Measurements from ENCODE around the gene SHC2.

Gene SHC2

DNA sequence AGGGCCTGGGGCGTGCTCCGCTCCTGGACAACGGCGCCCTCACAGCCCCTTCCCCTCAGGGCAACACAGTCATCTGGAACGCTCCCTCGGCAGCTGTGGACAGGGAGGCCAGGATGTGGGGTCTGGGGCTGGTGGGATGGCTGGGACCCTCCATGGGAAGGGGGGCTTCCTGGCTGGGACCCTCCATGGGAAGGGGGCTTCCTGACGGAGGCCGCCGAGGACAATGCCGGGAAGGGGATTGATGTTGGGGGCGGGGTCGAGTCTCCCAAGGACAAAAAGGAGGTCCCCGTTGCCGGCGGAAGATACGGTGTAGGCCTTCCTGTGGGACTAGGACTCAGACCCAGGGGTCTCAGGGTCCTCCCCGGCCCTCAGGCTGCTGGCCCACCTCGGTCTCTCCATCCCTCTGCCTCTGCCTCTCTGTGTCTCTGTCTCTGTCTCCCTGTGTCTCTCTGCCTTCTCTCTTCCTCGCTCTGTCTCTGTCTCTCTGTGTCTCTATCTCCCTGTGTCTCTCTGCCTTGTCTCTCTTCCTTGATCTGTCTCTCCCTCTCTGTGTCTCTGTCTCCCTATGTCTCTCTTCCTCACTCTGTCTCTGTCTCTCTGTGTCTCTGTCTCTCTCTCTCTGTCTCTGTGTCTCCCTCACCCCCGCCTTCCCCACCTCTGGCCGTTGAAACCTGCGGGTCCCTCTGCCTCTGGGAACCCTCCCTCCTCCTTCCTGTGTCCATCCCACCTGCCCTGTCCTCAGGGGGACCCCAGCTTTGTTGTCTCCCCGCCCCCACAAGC is 32.7 kb upstream of the SHC2 start:
- H3K27ac ChIP-seq (ENCODE audit: low read depth, low read length, poor library complexity, severe bottlenecking) = no peak overlapping the region
- H3K4me1 ChIP-seq (ENCODE audit: insufficient read depth, low read length, severe bottlenecking) = peaks cover 8% of the 10 kb centered on the region
- no peaks in the 10 kb centered on the region for H3K9me3 ChIP-seq (ENCODE audit: low read length)
- no peak for TF ChIP-seq EZH2 (IDR thresholded peaks at IDR 0.05; ENCODE audit: borderline replicate concordance, low read length)
- TF ChIP-seq, protein P1, sequence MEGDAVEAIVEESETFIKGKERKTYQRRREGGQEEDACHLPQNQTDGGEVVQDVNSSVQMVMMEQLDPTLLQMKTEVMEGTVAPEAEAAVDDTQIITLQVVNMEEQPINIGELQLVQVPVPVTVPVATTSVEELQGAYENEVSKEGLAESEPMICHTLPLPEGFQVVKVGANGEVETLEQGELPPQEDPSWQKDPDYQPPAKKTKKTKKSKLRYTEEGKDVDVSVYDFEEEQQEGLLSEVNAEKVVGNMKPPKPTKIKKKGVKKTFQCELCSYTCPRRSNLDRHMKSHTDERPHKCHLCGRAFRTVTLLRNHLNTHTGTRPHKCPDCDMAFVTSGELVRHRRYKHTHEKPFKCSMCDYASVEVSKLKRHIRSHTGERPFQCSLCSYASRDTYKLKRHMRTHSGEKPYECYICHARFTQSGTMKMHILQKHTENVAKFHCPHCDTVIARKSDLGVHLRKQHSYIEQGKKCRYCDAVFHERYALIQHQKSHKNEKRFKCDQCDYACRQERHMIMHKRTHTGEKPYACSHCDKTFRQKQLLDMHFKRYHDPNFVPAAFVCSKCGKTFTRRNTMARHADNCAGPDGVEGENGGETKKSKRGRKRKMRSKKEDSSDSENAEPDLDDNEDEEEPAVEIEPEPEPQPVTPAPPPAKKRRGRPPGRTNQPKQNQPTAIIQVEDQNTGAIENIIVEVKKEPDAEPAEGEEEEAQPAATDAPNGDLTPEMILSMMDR (IDR thresholded peaks at IDR 0.05; ENCODE audit: low read length) = no peak
- H3K9ac ChIP-seq (ENCODE audit: low read length) = no peak overlapping the region
- no peaks in the 10 kb centered on the region for H3K27me3 ChIP-seq (ENCODE audit: insufficient read depth, low read length)
- H3K4me2 ChIP-seq (ENCODE audit: low read length) = no peak overlapping the region
- no peaks in the 10 kb centered on the region for H3K9me2 ChIP-seq (ENCODE audit: low read depth, low read length)
- H4K20me1 ChIP-seq (ENCODE audit: insufficient read depth, low read length) = no peaks in the 10 kb centered on the region
- H3K4me3 ChIP-seq (ENCODE audit: low read depth, low read length, poor library complexity, severe bottlenecking) = no peak overlapping the region
- H3K36me3 ChIP-seq (ENCODE audit: insufficient read depth, low read length) = no peaks in the 10 kb centered on the region
- H2AFZ ChIP-seq (ENCODE audit: low read length) = no peak overlapping the region
- no peaks in the 10 kb centered on the region for H3K79me2 ChIP-seq (ENCODE audit: insufficient read depth, low read length)
- H3F3A ChIP-seq (ENCODE audit: insufficient read depth, low read length) = no peaks in the 10 kb centered on the region

DNA sequence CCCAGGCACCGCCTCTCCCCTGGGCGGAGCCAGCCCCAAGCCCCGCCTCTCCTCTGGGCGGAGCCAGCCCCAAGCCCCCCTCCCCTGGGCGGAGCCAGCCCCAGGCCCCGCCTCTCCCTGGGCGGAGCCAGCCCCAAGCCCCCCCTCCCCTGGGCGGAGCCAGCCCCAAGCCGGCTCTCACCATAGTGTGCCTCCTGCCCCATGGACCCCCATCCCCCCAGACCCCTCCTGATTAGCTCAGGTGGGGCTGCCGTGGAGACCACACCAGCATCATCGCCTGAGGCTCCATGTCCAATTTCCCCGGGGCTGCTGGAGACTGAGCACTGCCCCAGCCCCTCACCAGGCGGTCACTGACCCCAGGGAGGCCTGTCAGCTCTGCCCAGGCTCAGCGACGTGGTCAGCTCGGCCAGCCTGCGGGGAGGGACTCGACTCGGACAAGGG is 31.3 kb upstream of the SHC2 start:
- H3K27ac ChIP-seq (ENCODE audit: low read depth, low read length, poor library complexity, severe bottlenecking) = no peak overlapping the region
- peaks cover 8% of the 10 kb centered on the region for H3K4me1 ChIP-seq (ENCODE audit: insufficient read depth, low read length, severe bottlenecking)
- H2AFZ ChIP-seq (ENCODE audit: low read length) = no peak overlapping the region

DNA sequence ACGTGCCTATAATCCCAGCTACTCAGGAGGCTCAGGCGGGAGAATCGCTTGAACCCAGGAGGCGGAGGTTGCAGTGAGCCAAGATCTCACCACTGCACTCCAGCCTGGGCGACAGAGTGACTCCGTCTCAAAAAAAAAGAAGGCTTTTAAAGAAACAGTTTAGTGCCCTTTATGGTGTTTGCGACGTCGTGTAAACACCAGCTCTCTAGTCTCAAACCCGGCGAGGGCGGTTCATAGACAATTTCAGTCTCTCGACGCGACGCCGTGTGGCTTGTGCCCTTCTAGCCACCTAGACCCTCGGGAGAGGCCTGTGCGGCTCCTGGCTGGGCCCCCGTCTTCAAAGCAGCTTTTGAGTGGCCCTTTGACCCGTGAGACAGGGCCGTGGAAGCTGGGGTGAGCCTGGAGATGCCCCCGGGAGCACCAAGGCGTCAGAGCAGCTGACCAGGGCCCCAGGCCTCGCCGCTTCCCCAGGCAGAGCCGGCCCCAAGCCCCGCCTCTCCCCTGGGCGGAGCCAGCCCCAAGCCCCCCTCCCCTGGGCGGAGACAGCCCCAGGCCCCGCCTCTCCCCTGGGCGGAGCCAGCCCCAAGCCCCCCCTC is 30.4 kb upstream of the SHC2 start:
- Histone ChIP-seq H3K27me3 (ENCODE audit: insufficient read depth, low read length) (no peaks in the 10 kb centered on the region), H3K9me3 (ENCODE audit: low read length) (no peaks in the 10 kb centered on the region), H3K4me2 (ENCODE audit: low read length) (no peak overlapping the region), H3K9me2 (ENCODE audit: low read depth, low read length) (no peaks in the 10 kb centered on the region), H3K27ac (ENCODE audit: low read depth, low read length, poor library complexity, severe bottlenecking) (no peak overlapping the region), H3K4me1 (ENCODE audit: insufficient read depth, low read length, severe bottlenecking) (peaks cover 8% of the 10 kb centered on the region), H3K9ac (ENCODE audit: low read length) (no peak overlapping the region), H3K79me2 (ENCODE audit: insufficient read depth, low read length) (no peaks in the 10 kb centered on the region), H3K36me3 (ENCODE audit: insufficient read depth, low read length) (no peaks in the 10 kb centered on the region; the same call in 1 of the 2 replicates), H2AFZ (ENCODE audit: low read length) (no peak overlapping the region), H3F3A (ENCODE audit: insufficient read depth, low read length) (no peaks in the 10 kb centered on the region), H4K20me1 (ENCODE audit: insufficient read depth, low read length) (no peaks in the 10 kb centered on the region), H3K4me3 (ENCODE audit: low read depth, low read length, poor library complexity, severe bottlenecking) (no peak overlapping the region)
- no peak for TF ChIP-seq EZH2 (IDR thresholded peaks at IDR 0.05; ENCODE audit: borderline replicate concordance, low read length)
- TF ChIP-seq, protein P1 (IDR thresholded peaks at IDR 0.05; ENCODE audit: low read length) = no peak

More for the DNA sequence above, 31.3 kb upstream of the SHC2 start:
- Histone ChIP-seq H3K9ac (ENCODE audit: low read length) (no peak overlapping the region), H3F3A (ENCODE audit: insufficient read depth, low read length) (no peaks in the 10 kb centered on the region), H3K79me2 (ENCODE audit: insufficient read depth, low read length) (no peaks in the 10 kb centered on the region), H3K9me3 (ENCODE audit: low read length) (no peaks in the 10 kb centered on the region), H3K4me2 (ENCODE audit: low read length) (no peak overlapping the region), H3K36me3 (ENCODE audit: insufficient read depth, low read length) (no peaks in the 10 kb centered on the region; the same call in 1 of the 2 replicates), H3K27me3 (ENCODE audit: insufficient read depth, low read length) (no peaks in the 10 kb centered on the region), H3K9me2 (ENCODE audit: low read depth, low read length) (no peaks in the 10 kb centered on the region), H3K4me3 (ENCODE audit: low read depth, low read length, poor library complexity, severe bottlenecking) (no peak overlapping the region), H4K20me1 (ENCODE audit: insufficient read depth, low read length) (no peaks in the 10 kb centered on the region)
- TF ChIP-seq, protein P1 (IDR thresholded peaks at IDR 0.05; ENCODE audit: low read length) = no peak
- TF ChIP-seq EZH2 (IDR thresholded peaks at IDR 0.05; ENCODE audit: borderline replicate concordance, low read length) = no peak
